Lower leg skin (tissue), 3 donors: ENCODE data around the gene BATF.

ENCODE experiments used
- CTCF ChIP-seq, 3 donors: fragments of 450-650 bp; IDR thresholded peaks; one replicate each; pipeline ENCODE4 v1.5.1; 2016; ENCODE audit warnings: antibody characterized with exemption in 3 of 3, mild to moderate bottlenecking in 3 of 3, moderate library complexity in 2 of 3
- POLR2A ChIP-seq, 2 donors: fragments of 450-650 bp; IDR thresholded peaks; one replicate each; pipeline ENCODE4 v1.6.1; 2016 to 2017; ENCODE audit warnings: antibody characterized with exemption in 2 of 2, mild to moderate bottlenecking in 1 of 2, moderate library complexity in 1 of 2

- TF ChIP-seq CTCF (IDR thresholded peaks at IDR 0.05) (no peak), POLR2A (IDR thresholded peaks at IDR 0.05) (no peak)
Measured at GRCh38 chr14:75497191-75497590, 25.1 kb upstream of the BATF start.
